HCT116 (cell line): ENCODE data around the gene KLHL17. TPM values are rescaled to one million over a fixed set of nuclear protein-coding genes. Genes with fewer than 3 reads are reported as not detected.

Source experiments
- ATAC-seq: fragments of 200-7000 bp; cut with Tn5 transposase; 2 replicates; pipeline ENCODE4 v1.9.1; 2020; ENCODE audit warnings: mild to moderate bottlenecking, moderate library complexity
- BruUV-seq: library from RNA; stranded (reverse); fragments of 400-500 nt; replicated peaks from 2 replicates; lab custom pipeline; 2021; lab: Mats Ljungman, UMichigan
- CTCF ChIA-PET: fragments of 300-600 bp; sonication (Branson Sonifier 250); formaldehyde crosslinking; loops from one replicate; lab custom pipeline; 2021; ENCODE audit warnings: antibody characterized with exemption; lab: Charles Lee
- POLR2A ChIA-PET: fragments of 300-600, 350-600 bp; sonication (Branson Sonifier 250); formaldehyde crosslinking; loops from one replicate; lab custom pipeline; 2021; ENCODE audit warnings: antibody characterized with exemption; lab: Charles Lee
- RAD21 ChIA-PET, 2 experiments: fragments of 300-600 bp; sonication (Branson Sonifier 250); formaldehyde crosslinking; loops; one replicate each; lab custom pipeline; 2023; ENCODE audit warnings: low total read pairs in 2 of 2; ENCODE audit not compliant: uncharacterized antibody in 2 of 2, unreplicated experiment in 2 of 2, low non-redundant PET in 1 of 2; lab: Charles Lee
- DNase-seq: peaks from one replicate; pipeline ENCODE4 v3.0.0-alpha.2; 2010; ENCODE audit warnings: low read depth, low spot score
- H2AFZ ChIP-seq: fragments of 200-600 bp; shearing (Covaris generic), sonication (generic); 2 replicates; pipeline ENCODE4 v1.6.1; 2017; ENCODE audit warnings: low read depth, mixed run types, mixed read lengths, antibody characterized with exemption, low read length; ENCODE audit not compliant: poor library complexity, severe bottlenecking
- H3K27ac ChIP-seq: 2 replicates; pipeline ENCODE4 v1.5.1; 2012; ENCODE audit warnings: low read depth, low read length
- H3K27me3 ChIP-seq: fragments of 200-600 bp; sonication (generic); 2 replicates; pipeline ENCODE4 v1.6.1; 2016; ENCODE audit warnings: mixed run types, low read length, mixed read lengths; ENCODE audit not compliant: insufficient read depth
- H3K36me3 ChIP-seq, 2 experiments: fragments of 200-500 bp in 1 of 2; fragments of 200-600 bp in 1 of 2; sonication (Bioruptor generic) in 1 of 2; sonication (generic) in 1 of 2; 2 replicates each; pipeline versions ENCODE4 v1.5.1 to v1.6.1; 2014 to 2016; ENCODE audit warnings: low read length in 2 of 2, inconsistent platforms in 1 of 2, mixed read lengths in 1 of 2, mixed run types in 1 of 2; ENCODE audit not compliant: insufficient read depth in 2 of 2, control insufficient read depth in 1 of 2
- H3K4me1 ChIP-seq, 2 experiments: fragments of 200-600 bp in 1 of 2; sonication (generic) in 1 of 2; 2 replicates each; pipeline versions ENCODE4 v1.5.1 to v1.6.1; 2012 to 2017; ENCODE audit warnings: low read length in 2 of 2, inconsistent platforms in 1 of 2, mild to moderate bottlenecking in 1 of 2, mixed read lengths in 1 of 2, mixed run types in 1 of 2, moderate library complexity in 1 of 2; ENCODE audit not compliant: insufficient read depth in 2 of 2, control insufficient read depth in 1 of 2
- H3K4me2 ChIP-seq: fragments of 200-600 bp; sonication (generic); 2 replicates; pipeline ENCODE4 v1.6.1; 2017; ENCODE audit warnings: mixed run types, low read length, mixed read lengths
- H3K4me3 ChIP-seq, 2 experiments: fragments of 200-600 bp in 1 of 2; sonication (generic) in 1 of 2; replicated peaks in 1 of 2; 2 replicates each; pipeline ENCODE4 v1.5.1; 2011 to 2016; ENCODE audit warnings: low read length in 2 of 2, control low read depth in 1 of 2, low read depth in 1 of 2, mild to moderate bottlenecking in 1 of 2, mixed read lengths in 1 of 2, mixed run types in 1 of 2
- H3K79me2 ChIP-seq: fragments of 200-600 bp; sonication (generic); 2 replicates; pipeline ENCODE4 v1.6.1; 2017; ENCODE audit warnings: mild to moderate bottlenecking, mixed run types, low read length, moderate library complexity, mixed read lengths; ENCODE audit not compliant: insufficient read depth
- H3K9ac ChIP-seq: fragments of 200-600 bp; sonication (generic); 2 replicates; pipeline ENCODE4 v1.6.1; 2016; ENCODE audit warnings: low read length, mixed read lengths
- H3K9me2 ChIP-seq: fragments of 200-600 bp; sonication (generic), shearing (Covaris generic); 2 replicates; pipeline ENCODE4 v1.6.1; 2017; ENCODE audit warnings: mixed run types, mild to moderate bottlenecking, moderate library complexity; ENCODE audit not compliant: insufficient read depth
- H3K9me3 ChIP-seq, 2 experiments: fragments of 200-500 bp in 1 of 2; fragments of 200-600 bp in 1 of 2; sonication (Bioruptor generic) in 1 of 2; sonication (generic) in 1 of 2; 2 replicates each; pipeline ENCODE4 v1.6.1; 2014 to 2017; ENCODE audit warnings: low read length in 2 of 2, mixed read lengths in 2 of 2, inconsistent platforms in 1 of 2, low read depth in 1 of 2, mild to moderate bottlenecking in 1 of 2, mixed run types in 1 of 2, moderate library complexity in 1 of 2; ENCODE audit not compliant: control insufficient read depth in 1 of 2, insufficient read depth in 1 of 2
- H4K20me1 ChIP-seq: fragments of 200-600 bp; sonication (generic), shearing (Covaris generic); 2 replicates; pipeline ENCODE4 v1.6.1; 2017; ENCODE audit warnings: mixed run types, mild to moderate bottlenecking, moderate library complexity; ENCODE audit not compliant: insufficient read depth
- CBX3 ChIP-seq: IDR thresholded peaks from 2 replicates; pipeline ENCODE4 v1.6.1; 2012; ENCODE audit warnings: low read depth
- CEBPB ChIP-seq: IDR thresholded peaks from 2 replicates; pipeline ENCODE4 v1.6.1; 2012; ENCODE audit warnings: low read depth
- EGR1 ChIP-seq: IDR thresholded peaks from 2 replicates; pipeline ENCODE4 v1.6.1; 2012; ENCODE audit warnings: low read depth
- ELF1 ChIP-seq: IDR thresholded peaks from 2 replicates; pipeline ENCODE4 v1.6.1; 2012; ENCODE audit warnings: low read depth, borderline replicate concordance
- EZH2 ChIP-seq: fragments of 200-600 bp; sonication (generic); IDR thresholded peaks from 2 replicates; pipeline ENCODE4 v1.6.1; 2017; ENCODE audit warnings: antibody characterized with exemption, mixed run types
- EZH2phosphoT487 ChIP-seq: fragments of 200-600 bp; IDR thresholded peaks from 2 replicates; pipeline ENCODE4 v1.6.1; 2018; ENCODE audit warnings: antibody characterized with exemption, borderline replicate concordance
- FOSL1 ChIP-seq: IDR thresholded peaks from 2 replicates; pipeline ENCODE4 v1.6.1; 2012; ENCODE audit warnings: low read depth
- JUND ChIP-seq: IDR thresholded peaks from 2 replicates; pipeline ENCODE4 v1.6.1; 2012
- POLR2A ChIP-seq: IDR thresholded peaks from 2 replicates; pipeline ENCODE4 v1.7.0; 2011; ENCODE audit warnings: borderline replicate concordance; ENCODE audit not compliant: insufficient read depth, insufficient read length; ENCODE audit errors: extremely low read depth
- POLR2AphosphoS5 ChIP-seq: IDR thresholded peaks from 2 replicates; pipeline ENCODE4 v1.6.1; 2011; ENCODE audit warnings: mild to moderate bottlenecking, low read depth, low read length, moderate library complexity
- SIN3A ChIP-seq: IDR thresholded peaks from 2 replicates; pipeline ENCODE4 v1.6.1; 2012; ENCODE audit warnings: low read depth
- SP1 ChIP-seq: IDR thresholded peaks from 2 replicates; pipeline ENCODE4 v1.6.1; 2012; ENCODE audit warnings: low read depth
- SRF ChIP-seq: IDR thresholded peaks from 2 replicates; pipeline ENCODE4 v1.6.1; 2012; ENCODE audit warnings: low read depth
- TCF7L2 ChIP-seq: IDR thresholded peaks from 2 replicates; pipeline ENCODE4 v1.7.0; 2011; ENCODE audit warnings: borderline replicate concordance, inconsistent platforms; ENCODE audit not compliant: insufficient read depth, insufficient read length; ENCODE audit errors: extremely low read depth
- YY1 ChIP-seq: IDR thresholded peaks from 2 replicates; pipeline ENCODE4 v1.6.1; 2011; ENCODE audit warnings: low read length, low read depth, moderate library complexity, mild to moderate bottlenecking; ENCODE audit not compliant: insufficient replicate concordance; ENCODE audit errors: extremely low read depth
- ZNF274 ChIP-seq: fragments of 200-500 bp; sonication (Bioruptor generic); IDR thresholded peaks from 2 replicates; pipeline ENCODE4 v1.6.1; 2014; ENCODE audit warnings: mild to moderate bottlenecking, low read depth, low read length, inconsistent platforms
- intact Hi-C: fragments of 100-400 bp; cut with micrococcal nuclease; formaldehyde crosslinking; loops from 2 replicates; pipeline ENCODE4 v1.10.0; 2022
- total RNA-seq: library from RNA; stranded (reverse); gene quantifications from one replicate; pipeline ENCODE4 v1.2.1, GENCODE V29; 2021; ENCODE audit not compliant: unreplicated experiment
- TF ChIP-seq, protein P1 (sequence below): IDR thresholded peaks from 2 replicates; pipeline ENCODE4 v1.6.1; 2012
- TF ChIP-seq, protein P2 (sequence below), 3 experiments: fragments of 200-600 bp in 1 of 3; sonication (generic) in 1 of 3; IDR thresholded peaks in 2 of 3; conservative IDR thresholded peaks in 1 of 3; 2 replicates each; pipeline ENCODE4 v1.5.1; 2012 to 2017; ENCODE audit warnings: low read depth in 2 of 3, low read length in 2 of 3, antibody characterized with exemption in 1 of 3, borderline replicate concordance in 1 of 3, control low read depth in 1 of 3, mild to moderate bottlenecking in 1 of 3, mixed read lengths in 1 of 3, mixed run types in 1 of 3, moderate library complexity in 1 of 3; ENCODE audit not compliant: insufficient read depth in 1 of 3
- TF ChIP-seq, protein P3 (sequence below): IDR thresholded peaks from 2 replicates; pipeline ENCODE4 v1.6.1; 2012; ENCODE audit warnings: low read depth

Gene KLHL17
- total RNA-seq, 1 experiment from 2014 or later: 100.0 TPM

DNA sequence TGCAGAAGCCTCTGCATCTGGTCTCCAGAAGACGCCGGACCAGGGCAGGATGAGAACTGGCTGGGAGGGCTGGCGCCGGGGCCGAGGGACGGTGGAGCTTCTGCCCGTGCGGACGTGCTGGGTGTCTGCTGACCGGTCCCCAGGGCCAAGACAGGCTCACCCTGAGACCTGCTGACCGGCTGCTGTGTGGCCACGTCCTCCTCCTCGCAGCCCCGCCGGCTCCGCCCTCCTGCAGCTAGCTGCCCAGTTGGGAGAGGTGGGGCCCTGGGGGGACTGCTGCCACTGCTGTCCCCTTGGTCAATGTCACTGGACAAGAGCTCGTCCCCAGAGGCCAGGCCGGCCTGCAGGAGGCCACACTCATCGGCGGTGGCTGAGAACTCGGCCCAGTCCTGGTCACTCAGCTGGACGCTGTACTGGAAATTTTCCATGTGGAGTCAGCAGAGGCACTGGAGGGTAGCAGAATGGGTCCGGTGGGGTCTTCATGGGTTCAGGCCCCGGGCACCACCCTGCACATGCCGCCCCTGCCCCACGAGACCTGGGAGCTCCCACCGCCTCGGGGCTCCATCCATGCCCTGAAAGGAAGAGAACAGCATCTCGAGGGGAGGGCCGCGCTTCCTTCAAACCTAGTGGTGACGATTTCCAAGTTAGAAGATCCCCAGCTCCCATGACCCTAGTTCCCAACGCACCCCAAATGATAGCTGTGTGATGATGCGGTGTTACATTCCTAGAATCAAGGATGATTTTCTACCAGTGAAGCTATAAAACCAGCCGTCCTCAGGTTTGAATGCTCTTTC, 20.4 kb downstream of the KLHL17 start:
- no peaks in the 10 kb centered on the region for H4K20me1 ChIP-seq
- no peak overlapping the region for H2AFZ ChIP-seq
- no peaks in the 10 kb centered on the region for H3K79me2 ChIP-seq
- no peaks in the 10 kb centered on the region for H3K27me3 ChIP-seq
- intact Hi-C loops: loop anchor here (5.0 kb wide), 1 partner anchor 82 kb away; no protein-coding TSS in a partner anchor
- no peaks in the 10 kb centered on the region for H3K9me3 ChIP-seq
- ATAC-seq (no peak), DNase-seq (no peak)
- H3K9ac ChIP-seq: no peak overlapping the region
- RAD21 ChIA-PET: no interaction called here
- H3K9me2 ChIP-seq: no peaks in the 10 kb centered on the region
- H3K4me3 ChIP-seq: no peak overlapping the region
- CTCF ChIA-PET: interaction anchor here (0.6 to 0.8 kb wide), 2 partner anchors 14 to 83 kb away, joined by 3 read pairs; no protein-coding TSS in a partner anchor
- no TSS peak for BruUV-seq
- no peak overlapping the region for H3K4me2 ChIP-seq
- H3K4me1 ChIP-seq: peaks cover 4 to 12% of the 10 kb centered on the region in 2 experiments
- POLR2A ChIA-PET: no interaction called here
- no peak overlapping the region for H3K27ac ChIP-seq
- TF ChIP-seq POLR2A (no peak), JUND (no peak), EZH2 (no peak), SIN3A (no peak), TCF7L2 (no peak), ZNF274 (no peak), CEBPB (no peak), POLR2AphosphoS5 (no peak), SRF (no peak), EZH2phosphoT487 (no peak), CBX3 (no peak), ELF1 (no peak), SP1 (no peak), FOSL1 (no peak), EGR1 (no peak), YY1 (no peak)
- TF ChIP-seq, protein P1, sequence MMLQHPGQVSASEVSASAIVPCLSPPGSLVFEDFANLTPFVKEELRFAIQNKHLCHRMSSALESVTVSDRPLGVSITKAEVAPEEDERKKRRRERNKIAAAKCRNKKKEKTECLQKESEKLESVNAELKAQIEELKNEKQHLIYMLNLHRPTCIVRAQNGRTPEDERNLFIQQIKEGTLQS: no peak
- TF ChIP-seq, protein P2, sequence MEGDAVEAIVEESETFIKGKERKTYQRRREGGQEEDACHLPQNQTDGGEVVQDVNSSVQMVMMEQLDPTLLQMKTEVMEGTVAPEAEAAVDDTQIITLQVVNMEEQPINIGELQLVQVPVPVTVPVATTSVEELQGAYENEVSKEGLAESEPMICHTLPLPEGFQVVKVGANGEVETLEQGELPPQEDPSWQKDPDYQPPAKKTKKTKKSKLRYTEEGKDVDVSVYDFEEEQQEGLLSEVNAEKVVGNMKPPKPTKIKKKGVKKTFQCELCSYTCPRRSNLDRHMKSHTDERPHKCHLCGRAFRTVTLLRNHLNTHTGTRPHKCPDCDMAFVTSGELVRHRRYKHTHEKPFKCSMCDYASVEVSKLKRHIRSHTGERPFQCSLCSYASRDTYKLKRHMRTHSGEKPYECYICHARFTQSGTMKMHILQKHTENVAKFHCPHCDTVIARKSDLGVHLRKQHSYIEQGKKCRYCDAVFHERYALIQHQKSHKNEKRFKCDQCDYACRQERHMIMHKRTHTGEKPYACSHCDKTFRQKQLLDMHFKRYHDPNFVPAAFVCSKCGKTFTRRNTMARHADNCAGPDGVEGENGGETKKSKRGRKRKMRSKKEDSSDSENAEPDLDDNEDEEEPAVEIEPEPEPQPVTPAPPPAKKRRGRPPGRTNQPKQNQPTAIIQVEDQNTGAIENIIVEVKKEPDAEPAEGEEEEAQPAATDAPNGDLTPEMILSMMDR (IDR thresholded peaks at IDR 0.05 in 2 of 3, conservative IDR thresholded peaks at IDR 0.05 in 1 of 3; ENCODE audit: borderline replicate concordance in 1 of 3, insufficient read depth in 1 of 3, low read depth in 2 of 3, low read length in 2 of 3): no peak
- TF ChIP-seq, protein P3, sequence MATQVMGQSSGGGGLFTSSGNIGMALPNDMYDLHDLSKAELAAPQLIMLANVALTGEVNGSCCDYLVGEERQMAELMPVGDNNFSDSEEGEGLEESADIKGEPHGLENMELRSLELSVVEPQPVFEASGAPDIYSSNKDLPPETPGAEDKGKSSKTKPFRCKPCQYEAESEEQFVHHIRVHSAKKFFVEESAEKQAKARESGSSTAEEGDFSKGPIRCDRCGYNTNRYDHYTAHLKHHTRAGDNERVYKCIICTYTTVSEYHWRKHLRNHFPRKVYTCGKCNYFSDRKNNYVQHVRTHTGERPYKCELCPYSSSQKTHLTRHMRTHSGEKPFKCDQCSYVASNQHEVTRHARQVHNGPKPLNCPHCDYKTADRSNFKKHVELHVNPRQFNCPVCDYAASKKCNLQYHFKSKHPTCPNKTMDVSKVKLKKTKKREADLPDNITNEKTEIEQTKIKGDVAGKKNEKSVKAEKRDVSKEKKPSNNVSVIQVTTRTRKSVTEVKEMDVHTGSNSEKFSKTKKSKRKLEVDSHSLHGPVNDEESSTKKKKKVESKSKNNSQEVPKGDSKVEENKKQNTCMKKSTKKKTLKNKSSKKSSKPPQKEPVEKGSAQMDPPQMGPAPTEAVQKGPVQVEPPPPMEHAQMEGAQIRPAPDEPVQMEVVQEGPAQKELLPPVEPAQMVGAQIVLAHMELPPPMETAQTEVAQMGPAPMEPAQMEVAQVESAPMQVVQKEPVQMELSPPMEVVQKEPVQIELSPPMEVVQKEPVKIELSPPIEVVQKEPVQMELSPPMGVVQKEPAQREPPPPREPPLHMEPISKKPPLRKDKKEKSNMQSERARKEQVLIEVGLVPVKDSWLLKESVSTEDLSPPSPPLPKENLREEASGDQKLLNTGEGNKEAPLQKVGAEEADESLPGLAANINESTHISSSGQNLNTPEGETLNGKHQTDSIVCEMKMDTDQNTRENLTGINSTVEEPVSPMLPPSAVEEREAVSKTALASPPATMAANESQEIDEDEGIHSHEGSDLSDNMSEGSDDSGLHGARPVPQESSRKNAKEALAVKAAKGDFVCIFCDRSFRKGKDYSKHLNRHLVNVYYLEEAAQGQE: no peak
- H3K36me3 ChIP-seq: no peaks in the 10 kb centered on the region
